ENCODE results near the gene SMARCAL1.

The SMARCAL1 gene

GRCh38 chr2:216477283-216478035 is 65.2 kb downstream of the SMARCAL1 start:
- DNase-seq: no peak

GRCh38 chr2:216478151-216478550 is 65.9 kb downstream of the SMARCAL1 start:
- DNase-seq: no peak

- DNase-seq: no peak
Measured at GRCh38 chr2:216478791-216479190, 66.5 kb downstream of the SMARCAL1 start.

- DNase-seq: no peak
Measured at GRCh38 chr2:216480221-216480620, 67.9 kb downstream of the SMARCAL1 start.

GRCh38 chr2:216482640-216483039 is 70.4 kb downstream of the SMARCAL1 start:
- DNase-seq: no peak

GRCh38 chr2:216485237-216485636 is 73.0 kb downstream of the SMARCAL1 start:
- no peak for DNase-seq

GRCh38 chr2:216485745-216486144 is 73.5 kb downstream of the SMARCAL1 start:
- DNase-seq: no peak

- no peak for DNase-seq
Measured at GRCh38 chr2:216486271-216486670, 74.0 kb downstream of the SMARCAL1 start.

GRCh38 chr2:216486708-216487107 is 74.4 kb downstream of the SMARCAL1 start:
- no peak for DNase-seq

- DNase-seq: no peak
Measured at GRCh38 chr2:216490061-216490460, 77.8 kb downstream of the SMARCAL1 start.

GRCh38 chr2:216491793-216492596 is 79.7 kb downstream of the SMARCAL1 start:
- no peak for DNase-seq

- DNase-seq: no peak
Measured at GRCh38 chr2:216492597-216493333, 80.5 kb downstream of the SMARCAL1 start.

GRCh38 chr2:216493334-216493685 is 81.0 kb downstream of the SMARCAL1 start:
- DNase-seq: no peak

- no peak for DNase-seq
Measured at GRCh38 chr2:216495656-216496055, 83.4 kb downstream of the SMARCAL1 start.

- DNase-seq: no peak
Measured at GRCh38 chr2:216497382-216498069, 85.2 kb downstream of the SMARCAL1 start.

GRCh38 chr2:216498070-216498378 is 85.7 kb downstream of the SMARCAL1 start:
- no peak for DNase-seq

GRCh38 chr2:216498379-216499352 is 86.4 kb downstream of the SMARCAL1 start, which contains the start of gene RPL37A:
Gene RPL37A, plus strand, starts transcription at chr2:216498844. Its CDS starts 31 bp downstream, at chr2:216498875.
- peak; percentile 96 for DNase-seq

- no peak for DNase-seq
Measured at GRCh38 chr2:216499641-216500218, 87.4 kb downstream of the SMARCAL1 start.

GRCh38 chr2:216500572-216500971 is 88.3 kb downstream of the SMARCAL1 start:
- no peak for DNase-seq

- no peak for DNase-seq
Measured at GRCh38 chr2:216501854-216502253, 89.6 kb downstream of the SMARCAL1 start.

- no peak for DNase-seq
Measured at GRCh38 chr2:216502381-216503158, 90.3 kb downstream of the SMARCAL1 start.
